Common myeloid progenitor, CD34-positive (primary cell): ENCODE data around the gene PLK5.

Experiments used
- CTCF ChIA-PET: fragments of 350-600 bp; sonication (Branson Sonifier 250); formaldehyde crosslinking; loops from one replicate; lab custom pipeline; 2021; ENCODE audit warnings: antibody characterized with exemption; lab: Charles Lee
- POLR2A ChIA-PET: fragments of 350-600 bp; sonication (Branson Sonifier 250); formaldehyde crosslinking; loops from one replicate; lab custom pipeline; 2021; ENCODE audit warnings: antibody characterized with exemption; lab: Charles Lee
- DNase-seq, 3 donors: peaks; one replicate each; pipeline versions ENCODE4 v3.0.0 to v3.0.0-alpha.2; 2013
- H3K27ac ChIP-seq, 2 experiments: 1 replicate in 1 of 2; 2 replicates in 1 of 2; pipeline ENCODE4 v1.7.0; 2013; ENCODE audit warnings: inconsistent platforms in 2 of 2, low read length in 2 of 2, mild to moderate bottlenecking in 2 of 2, low read depth in 1 of 2, moderate library complexity in 1 of 2; ENCODE audit not compliant: severe bottlenecking in 2 of 2, insufficient read depth in 1 of 2, poor library complexity in 1 of 2
- H3K27me3 ChIP-seq, 5 experiments: replicated peaks in 2 of 5; 1 replicate in 3 of 5; 2 replicates in 2 of 5; pipeline versions ENCODE4 v1.6.1 to v1.7.0; 2013; ENCODE audit warnings: low read length in 4 of 5, mild to moderate bottlenecking in 2 of 5, moderate library complexity in 2 of 5, inconsistent platforms in 1 of 5; ENCODE audit not compliant: insufficient read depth in 5 of 5, control insufficient read depth in 4 of 5
- H3K36me3 ChIP-seq, 4 experiments: 1 replicate in 2 of 4; 2 replicates in 2 of 4; pipeline versions ENCODE4 v1.6.1 to v1.7.0; 2013; ENCODE audit warnings: low read length in 3 of 4, control low read depth in 1 of 4, mild to moderate bottlenecking in 1 of 4; ENCODE audit not compliant: control insufficient read depth in 4 of 4, insufficient read depth in 4 of 4
- H3K4me1 ChIP-seq, 4 experiments: 1 replicate in 3 of 4; 2 replicates in 1 of 4; pipeline versions ENCODE4 v1.6.1 to v1.7.1; 2013; ENCODE audit warnings: low read length in 3 of 4, mild to moderate bottlenecking in 3 of 4, control low read depth in 1 of 4, inconsistent platforms in 1 of 4, moderate library complexity in 1 of 4; ENCODE audit not compliant: control insufficient read depth in 4 of 4, insufficient read depth in 4 of 4; ENCODE audit errors: control extremely low read depth in 1 of 4
- H3K4me3 ChIP-seq, 7 experiments: 1 replicate in 4 of 7; 2 replicates in 3 of 7; pipeline versions ENCODE4 v1.5.1 to v1.7.0; 2013; ENCODE audit warnings: mild to moderate bottlenecking in 7 of 7, low read length in 6 of 7, moderate library complexity in 6 of 7, inconsistent platforms in 2 of 7, low read depth in 2 of 7, control low read depth in 1 of 7; ENCODE audit not compliant: insufficient read depth in 4 of 7, control insufficient read depth in 1 of 7; ENCODE audit errors: extremely low read depth in 1 of 7
- H3K9me3 ChIP-seq, 5 experiments: 1 replicate in 4 of 5; 2 replicates in 1 of 5; pipeline versions ENCODE4 v1.6.1 to v1.7.1; 2013; ENCODE audit warnings: low read length in 4 of 5, mild to moderate bottlenecking in 2 of 5, inconsistent platforms in 1 of 5, low read depth in 1 of 5, moderate library complexity in 1 of 5; ENCODE audit not compliant: control insufficient read depth in 4 of 5, insufficient read depth in 2 of 5; ENCODE audit errors: control extremely low read depth in 1 of 5
- WGBS: methylation state at CpG from one replicate; pipeline ENCODE4 v1.1.5; 2013; ENCODE audit not compliant: insufficient coverage; 5-methylcytosine and 5-hydroxymethylcytosine counted together

Gene PLK5

GRCh38 chr19:1488282-1488601 lies 35.6 kb upstream of the PLK5 start:
- Histone ChIP-seq H3K36me3 (no peaks in the 10 kb centered on the region), H3K9me3 (no peaks in the 10 kb centered on the region), H3K27me3 (peaks cover 0 to 9% (median 8%) of the 10 kb centered on the region in 5 experiments), H3K27ac (no peak overlapping the region), H3K4me3 (no peak overlapping the region), H3K4me1 (peaks cover 0 to 31% (median 22%) of the 10 kb centered on the region in 4 experiments)
- no peak for DNase-seq
- ChIA-PET CTCF (interaction anchor here (2.5 kb wide), 1 partner anchor 17 kb away, joined by 6 read pairs; no protein-coding TSS in a partner anchor), POLR2A (no interaction called here)
- 88% methylated on average over 11 of the region's 11 CpGs for WGBS

- peaks cover 0 to 31% (median 22%) of the 10 kb centered on the region in 4 experiments for H3K4me1 ChIP-seq
- H3K9me3 ChIP-seq = no peaks in the 10 kb centered on the region
- no peaks in the 10 kb centered on the region for H3K36me3 ChIP-seq
- DNase-seq = peak; percentile 40 to 88 (median 78)
- ChIA-PET CTCF (interaction anchor here (2.5 kb wide), 1 partner anchor 18 kb away, joined by 6 read pairs; no protein-coding TSS in a partner anchor), POLR2A (no interaction called here)
- H3K27me3 ChIP-seq = peaks cover 0 to 9% (median 8%) of the 10 kb centered on the region in 5 experiments
- peak overlapping the region in 1 of 2 experiments; percentile 75 for H3K27ac ChIP-seq
- 19% methylated on average over 28 of the region's 37 CpGs for WGBS
- peak overlapping the region; percentile 24 to 82 (median 68) for H3K4me3 ChIP-seq
Measured at GRCh38 chr19:1489463-1490310, 34.2 kb upstream of the PLK5 start.

GRCh38 chr19:1490311-1491113 lies 33.4 kb upstream of the PLK5 start, which contains the start of gene PCSK4:
Gene PCSK4 (minus strand): TSS chr19:1490350. CDS start chr19:1490346, 4 bp downstream.
- H3K27ac ChIP-seq = peak within 1 kb of the TSS in 1 of 2 experiments; percentile 75
- POLR2A ChIA-PET = interaction anchor here (0.7 kb wide), 1 partner anchor 25 kb away, joined by 6 read pairs; no protein-coding TSS in a partner anchor
- CTCF ChIA-PET = interaction anchor here (2.5 kb wide), 1 partner anchor 19 kb away, joined by 6 read pairs; no protein-coding TSS in a partner anchor
- H3K36me3 ChIP-seq = no peaks in the 10 kb centered on the region
- H3K9me3 ChIP-seq = no peaks in the 10 kb centered on the region
- DNase-seq = peak; percentile 98 to 99 (median 98)
- H3K27me3 ChIP-seq = peaks cover 0 to 9% (median 8%) of the 10 kb centered on the region in 5 experiments
- peaks cover 0 to 31% (median 22%) of the 10 kb centered on the region in 4 experiments for H3K4me1 ChIP-seq
- H3K4me3 ChIP-seq = peak within 1 kb of the TSS; percentile 40 to 82 (median 69)
- WGBS = 0% methylated on average over 49 of the region's 74 CpGs

GRCh38 chr19:1491114-1491848 lies 32.6 kb upstream of the PLK5 start, which contains the start of gene REEP6:
Gene REEP6 (plus strand): TSS chr19:1491181. CDS start chr19:1491270, 89 bp downstream.
- H3K4me3 ChIP-seq = peak within 1 kb of the TSS; percentile 40 to 82 (median 69)
- H3K9me3 ChIP-seq = no peaks in the 10 kb centered on the region
- ChIA-PET CTCF (no interaction called here), POLR2A (interaction anchor here (0.7 kb wide), 1 partner anchor 26 kb away, joined by 6 read pairs; no protein-coding TSS in a partner anchor)
- peaks cover 0 to 31% (median 22%) of the 10 kb centered on the region in 4 experiments for H3K4me1 ChIP-seq
- no peak for DNase-seq
- peak within 1 kb of the TSS in 1 of 2 experiments; percentile 75 for H3K27ac ChIP-seq
- peaks cover 0 to 9% (median 8%) of the 10 kb centered on the region in 5 experiments for H3K27me3 ChIP-seq
- no peaks in the 10 kb centered on the region for H3K36me3 ChIP-seq
- 3% methylated on average over 61 of the region's 73 CpGs for WGBS

GRCh38 chr19:1491849-1492170 lies 32.1 kb upstream of the PLK5 start:
- Histone ChIP-seq H3K27ac (peak overlapping the region in 1 of 2 experiments; percentile 34), H3K27me3 (peaks cover 0 to 11% (median 8%) of the 10 kb centered on the region in 5 experiments)
- 58% methylated on average over 10 of the region's 12 CpGs for WGBS

GRCh38 chr19:1492474-1493006 lies 31.3 kb upstream of the PLK5 start:
- Histone ChIP-seq H3K36me3 (no peaks in the 10 kb centered on the region), H3K4me1 (peaks cover 0 to 31% (median 22%) of the 10 kb centered on the region in 4 experiments), H3K9me3 (no peaks in the 10 kb centered on the region), H3K27ac (no peak overlapping the region), H3K4me3 (no peak overlapping the region), H3K27me3 (peaks cover 0 to 11% (median 8%) of the 10 kb centered on the region in 5 experiments)
- DNase-seq = no peak
- POLR2A ChIA-PET = no interaction called here
- CTCF ChIA-PET = interaction anchor here (1.7 kb wide), 1 partner anchor 27 kb away, joined by 5 read pairs; no protein-coding TSS in a partner anchor
- WGBS = 89% methylated on average over 8 of the region's 10 CpGs

More at GRCh38 chr19:1491849-1492170, 32.1 kb upstream of the PLK5 start:
- no peak for DNase-seq
- Histone ChIP-seq H3K9me3 (no peaks in the 10 kb centered on the region), H3K4me3 (peak overlapping the region in 2 of 7 experiments; percentile 69), H3K4me1 (peaks cover 0 to 31% (median 22%) of the 10 kb centered on the region in 4 experiments), H3K36me3 (no peaks in the 10 kb centered on the region)
- POLR2A ChIA-PET = no interaction called here
- CTCF ChIA-PET = no interaction called here
